Adrenal gland (tissue), 12 donors: ENCODE results near the gene LRRN4. TPM values are rescaled to one million over a fixed set of nuclear protein-coding genes. Genes with fewer than 3 reads are reported as not detected.
A peak's percentile ranks its signal among the peaks of the same experiment; 100 is the strongest.

Experiments used
- DNase-seq, 7 donors: peaks; one replicate each; pipeline ENCODE4 v3.0.0-alpha.2; 2019 to 2020
- H3K27ac ChIP-seq, 5 donors: fragments of 200-600 bp; sonication (generic) in 4 of 5; 1 replicate in 3 of 5; 2 replicates in 2 of 5; pipeline versions ENCODE4 v1.5.1 to v1.8.0; 2016 to 2020; ENCODE audit warnings: mild to moderate bottlenecking in 1 of 5
- H3K27me3 ChIP-seq: fragments of 200-600 bp; 2 replicates; pipeline ENCODE4 v1.8.0; 2021
- H3K36me3 ChIP-seq, 2 donors: fragments of 200-600 bp; replicated peaks in 1 of 2; 1 replicate in 1 of 2; 2 replicates in 1 of 2; pipeline versions ENCODE4 v1.5.1 to v1.8.0; 2018 to 2022
- H3K4me1 ChIP-seq, 2 donors: fragments of 200-600 bp; replicated peaks in 1 of 2; 1 replicate in 1 of 2; 2 replicates in 1 of 2; pipeline versions ENCODE4 v1.5.1 to v1.8.0; 2018 to 2021
- H3K4me3 ChIP-seq, 4 donors: fragments of 200-600 bp; sonication (generic) in 3 of 4; one replicate each; pipeline ENCODE4 v1.5.1; 2016 to 2018
- H3K9me3 ChIP-seq, 3 donors: fragments of 200-600 bp; sonication (generic) in 1 of 3; replicated peaks in 1 of 3; 1 replicate in 2 of 3; 2 replicates in 1 of 3; pipeline versions ENCODE4 v1.5.1 to v1.8.0; 2016 to 2021
- CTCF ChIP-seq, 6 experiments: fragments of 450-650 bp in 4 of 6; fragments of 200-600 bp in 2 of 6; sonication (generic) in 1 of 6; IDR thresholded peaks; 1 replicate in 5 of 6; 2 replicates in 1 of 6; pipeline versions ENCODE4 v1.5.1 to v1.8.0; 2016 to 2021; ENCODE audit warnings: antibody characterized with exemption in 6 of 6, mild to moderate bottlenecking in 2 of 6, moderate library complexity in 1 of 6
- POLR2A ChIP-seq, 2 donors: fragments of 450-650 bp; IDR thresholded peaks; one replicate each; pipeline ENCODE4 v1.6.1; 2017; ENCODE audit warnings: antibody characterized with exemption in 2 of 2, mild to moderate bottlenecking in 2 of 2, moderate library complexity in 1 of 2
- WGBS, 4 donors: extraction: QIAGEN DNeasy Blood & Tissue Kit in 2 of 4; methylation state at CpG; one replicate each; pipeline versions ENCODE4 v1.1.5 to v1.1.7; 2013 to 2017; 5-methylcytosine and 5-hydroxymethylcytosine counted together
- intact Hi-C, 2 donors: fragments of 100-400 bp; cut with DNase I; formaldehyde crosslinking; loops; one replicate each; pipeline versions ENCODE4 v1.14.1 to v1.15.0; 2022 to 2023
- polyA plus RNA-seq, 3 donors: library from polyadenylated mRNA; stranded (reverse); fragments of 200-250 nt in 2 of 3; fragments of 350-450 nt in 1 of 3; fragmentation: Illumina TruSeq in 1 of 3; extraction: RNeasy Lipid Tissue Mini Kit (QIAGEN cat#74804) in 1 of 3; gene quantifications; one replicate each; pipeline ENCODE4 v1.2.3, GENCODE V29; 2013 to 2014
- total RNA-seq, 9 donors: library from RNA; depleted of rRNA in 4 of 9; stranded (reverse); fragments of >200 nt in 4 of 9; fragments of 120-200 nt in 1 of 9; fragmentation: NEBNext Ultra II Directional in 1 of 9; extraction: Animal tissue kit (Norgen Biotek cat#: 25700) in 1 of 9; gene quantifications; one replicate each; pipeline versions ENCODE4 v1.1.0 to v1.2.4, GENCODE V29; 2013 to 2023
- donor health status: healthy with polysubstance abuse.
- donor health status: Bipolar disorder and iron deficiency.
- donor health status: DM: yes; HTN: yes; CAD: no.
- donor health status: DM: no; HTN: no; CAD: no.
- donor health status: DM: no; HTN: no; CAD: no.
- donor health status: DM: yes; HTN: yes; CAD: no.

The LRRN4 gene
- total and polyA plus RNA-seq, 12 donors, result 0.07 to 0.17 (median 0.11) TPM; not detected in 9

GRCh38 chr20:6012179-6012578, 41.7 kb downstream of the LRRN4 start:
- Histone ChIP-seq H3K4me1 (peaks cover 11 to 52% of the 10 kb centered on the region in 2 donors), H3K4me3 (no peak overlapping the region), H3K9me3 (no peaks in the 10 kb centered on the region), H3K27ac (no peak overlapping the region), H3K36me3 (peaks cover 0 to 43% of the 10 kb centered on the region in 2 donors), H3K27me3 (no peaks in the 10 kb centered on the region)
- WGBS, 4 donors, result 95 to 97% (median 97%) methylated on average over 5 of the region's 5 CpGs
- intact Hi-C loops, result loop anchor here (10.0 kb wide), 2 partner anchors 53 to 63 kb away; no protein-coding TSS in a partner anchor
- no peak for DNase-seq
- TF ChIP-seq CTCF (IDR thresholded peaks at IDR 0.05) (no peak), POLR2A (IDR thresholded peaks at IDR 0.05) (no peak)

DNA sequence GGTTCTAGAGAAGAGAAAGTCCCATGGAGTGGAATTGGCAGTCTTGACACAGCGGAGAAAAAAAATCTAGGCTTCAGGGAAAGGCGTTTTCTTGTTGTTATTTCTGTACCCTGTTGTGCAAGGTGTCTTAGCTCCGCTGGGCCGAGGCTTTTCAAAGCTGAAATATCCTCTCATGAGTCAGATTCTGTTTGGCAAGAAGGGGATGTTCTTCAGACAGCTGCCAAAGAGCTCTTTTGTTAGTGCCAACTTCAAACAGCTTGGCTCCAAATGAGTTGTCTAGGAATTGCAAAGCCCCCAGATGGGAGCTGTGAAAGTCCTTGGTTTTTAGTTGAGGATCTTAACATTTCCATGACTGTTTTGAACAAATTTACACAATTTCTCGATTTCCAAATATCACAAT, 45.6 kb downstream of the LRRN4 start:
- H3K4me3 ChIP-seq, result peak overlapping the region in 1 of 4 donors; percentile 98
- H3K36me3 ChIP-seq, result peaks cover 0 to 33% of the 10 kb centered on the region in 2 donors
- WGBS, 4 donors, result 20 to 33% (median 25%) methylated on average over 5 of the region's 5 CpGs
- intact Hi-C loops, result no loop called here
- H3K4me1 ChIP-seq, result peaks cover 14 to 51% of the 10 kb centered on the region in 2 donors
- peak overlapping the region in 4 of 5 donors; percentile 16 to 82 (median 56) for H3K27ac ChIP-seq
- no peaks in the 10 kb centered on the region for H3K27me3 ChIP-seq
- no peaks in the 10 kb centered on the region for H3K9me3 ChIP-seq
- TF ChIP-seq POLR2A (IDR thresholded peaks at IDR 0.05) (peak in 1 of 2 donors; percentile 67), CTCF (IDR thresholded peaks at IDR 0.05) (no peak)
- peak; percentile 52 to 88 (median 84) for DNase-seq

- Histone ChIP-seq H3K9me3 (no peaks in the 10 kb centered on the region), H3K4me1 (peaks cover 14 to 45% of the 10 kb centered on the region in 2 donors), H3K36me3 (peaks cover 0 to 27% of the 10 kb centered on the region in 2 donors), H3K27ac (peak overlapping the region; percentile 16 to 82 (median 40)), H3K27me3 (no peaks in the 10 kb centered on the region), H3K4me3 (peak overlapping the region in 3 of 4 donors; percentile 7 to 98 (median 51))
- intact Hi-C loops, result no loop called here
- TF ChIP-seq POLR2A (IDR thresholded peaks at IDR 0.05), result no peak
- no peak for TF ChIP-seq CTCF (IDR thresholded peaks at IDR 0.05)
- no peak for DNase-seq
- WGBS, 4 donors, result 24 to 35% (median 31%) methylated on average over 3 of the region's 3 CpGs
Observed at GRCh38 chr20:6007529-6008103, 46.2 kb downstream of the LRRN4 start.

DNA sequence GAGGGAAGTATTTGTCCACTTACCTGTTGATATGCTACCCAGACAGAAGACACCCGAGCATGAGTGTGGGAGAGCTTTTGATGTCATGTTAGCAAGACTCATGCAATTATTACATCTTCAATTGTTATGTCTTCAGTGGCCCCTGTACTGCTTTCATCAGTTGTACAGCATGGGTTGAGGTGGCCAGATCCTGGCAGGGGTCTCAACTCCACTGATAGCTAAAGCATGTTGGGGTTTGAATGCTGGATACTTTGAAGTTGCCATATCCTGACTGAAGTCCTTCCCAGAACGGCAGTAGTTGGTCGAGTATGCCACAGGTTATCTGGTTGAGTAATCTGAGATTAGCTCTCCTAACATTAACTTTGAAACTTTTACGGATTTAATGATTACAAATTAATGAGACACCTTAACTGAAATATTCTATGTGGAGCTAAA, 46.7 kb downstream of the LRRN4 start:
- Histone ChIP-seq H3K36me3 (peaks cover 0 to 25% of the 10 kb centered on the region in 2 donors), H3K9me3 (no peaks in the 10 kb centered on the region)

More for the DNA sequence above, 46.7 kb downstream of the LRRN4 start:
- Histone ChIP-seq H3K27me3 (no peaks in the 10 kb centered on the region), H3K27ac (peak overlapping the region in 4 of 5 donors; percentile 16 to 82 (median 48)), H3K4me1 (peaks cover 14 to 41% of the 10 kb centered on the region in 2 donors), H3K4me3 (peak overlapping the region in 3 of 4 donors; percentile 7 to 98 (median 51))
- intact Hi-C loops, result no loop called here
- WGBS, 4 donors, result 6 to 9% (median 8%) methylated on average over 4 of the region's 4 CpGs
- no peak for DNase-seq
- TF ChIP-seq POLR2A (IDR thresholded peaks at IDR 0.05) (no peak), CTCF (IDR thresholded peaks at IDR 0.05) (no peak)
